ENCODE results near the gene HSPA12B.

Gene HSPA12B

GRCh38 chr20:3728876-3729275 lies 3.6 kb upstream of the HSPA12B start:
- DNase-seq (ENCODE audit: low read depth, low spot score), result no peak

- DNase-seq (ENCODE audit: low read depth, low spot score), result no peak
These were observed 3.1 kb upstream of the HSPA12B start for GRCh38 chr20:3729378-3729777.

- no peak for DNase-seq (ENCODE audit: low read depth, low spot score)
These were observed 2.5 kb upstream of the HSPA12B start for GRCh38 chr20:3729811-3730540.

- no peak for DNase-seq (ENCODE audit: low read depth, low spot score)
These were observed 1.4 kb upstream of the HSPA12B start for GRCh38 chr20:3730803-3731672.

GRCh38 chr20:3731944-3732326 lies 550 bp upstream of the HSPA12B start:
- DNase-seq (ENCODE audit: low read depth, low spot score), result no peak

- no peak for DNase-seq (ENCODE audit: low read depth, low spot score)
These were observed 872 bp downstream of the HSPA12B start for GRCh38 chr20:3733119-3733995.

- DNase-seq (ENCODE audit: low read depth, low spot score), result no peak
These were observed 1.8 kb downstream of the HSPA12B start for GRCh38 chr20:3734111-3734843.

- no peak for DNase-seq (ENCODE audit: low read depth, low spot score)
These were observed 3.3 kb downstream of the HSPA12B start for GRCh38 chr20:3735768-3736167.

- no peak for DNase-seq (ENCODE audit: low read depth, low spot score)
These were observed 5.9 kb downstream of the HSPA12B start for GRCh38 chr20:3738111-3739053.

- no peak for DNase-seq (ENCODE audit: low read depth, low spot score)
These were observed 6.8 kb downstream of the HSPA12B start for GRCh38 chr20:3739054-3739925.

- no peak for DNase-seq (ENCODE audit: low read depth, low spot score)
These were observed 7.5 kb downstream of the HSPA12B start for GRCh38 chr20:3739926-3740451.

- DNase-seq (ENCODE audit: low read depth, low spot score), result no peak
These were observed 8.3 kb downstream of the HSPA12B start for GRCh38 chr20:3740615-3741301.

- DNase-seq (ENCODE audit: low read depth, low spot score), result no peak
These were observed 9.5 kb downstream of the HSPA12B start for GRCh38 chr20:3741836-3742458.

GRCh38 chr20:3743251-3743650 lies 10.8 kb downstream of the HSPA12B start:
- DNase-seq (ENCODE audit: low read depth, low spot score), result no peak

- DNase-seq (ENCODE audit: low read depth, low spot score), result no peak
These were observed 11.6 kb downstream of the HSPA12B start for GRCh38 chr20:3744037-3744436.

- peak; percentile 64 for DNase-seq (ENCODE audit: low read depth, low spot score)
These were observed 12.6 kb downstream of the HSPA12B start for GRCh38 chr20:3744806-3745685.

- DNase-seq (ENCODE audit: low read depth, low spot score), result no peak
These were observed 13.2 kb downstream of the HSPA12B start for GRCh38 chr20:3745686-3746173.

Data from astrocyte of the hippocampus (primary cell).